ENCODE measurements around the gene MTTP. TPM values are rescaled to one million over a fixed set of nuclear protein-coding genes. Genes with fewer than 3 reads are reported as not detected.

MTTP gene
- total RNA-seq, 2 donors from 2014 or later = 1.5 TPM; not detected in 1

DNA sequence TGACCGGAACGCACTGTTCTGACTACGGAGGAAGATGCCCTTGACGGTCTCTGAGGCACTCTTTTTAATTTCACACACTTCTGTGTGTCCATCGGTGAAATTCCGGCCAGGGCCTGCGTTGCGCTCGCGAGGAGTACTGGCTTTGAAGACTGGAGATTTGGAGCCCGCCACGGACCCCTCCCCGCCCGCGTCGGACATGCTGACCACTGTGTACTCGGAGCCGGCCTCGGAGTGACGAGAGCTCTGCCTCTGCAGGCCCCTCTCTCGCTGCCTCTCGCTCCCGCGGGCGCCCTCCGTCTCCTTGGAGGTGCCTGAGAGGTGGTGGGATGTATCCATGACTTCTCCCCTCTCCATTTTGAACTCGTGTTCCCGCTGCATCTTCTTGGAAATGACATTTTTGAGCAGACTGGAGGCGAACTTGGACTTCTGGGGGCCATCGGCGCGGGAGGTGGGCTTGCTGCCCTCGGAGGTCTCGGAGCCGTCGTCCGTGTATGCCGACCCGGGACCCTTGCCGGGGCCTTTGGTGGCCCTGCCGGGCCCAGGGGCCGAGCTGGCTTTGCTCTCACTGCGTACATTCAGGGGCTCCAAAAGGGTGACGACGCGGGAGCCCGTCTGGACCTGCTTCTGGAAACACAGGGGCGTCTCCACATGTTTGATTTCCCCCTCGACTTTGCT lies 77.3 kb downstream of the MTTP start:
- Histone ChIP-seq H3K36me3 (no peaks in the 10 kb centered on the region), H3K9me3 (no peaks in the 10 kb centered on the region), H3K27ac (no peak overlapping the region), H3K4me3 (no peak overlapping the region), H3K27me3 (replicated peaks; ENCODE audit: insufficient read depth) (no peaks in the 10 kb centered on the region), H3K4me1 (replicated peaks) (no peaks in the 10 kb centered on the region)
- TF ChIP-seq POLR2A (IDR thresholded peaks at IDR 0.05) = no peak
- TF ChIP-seq, protein P1, sequence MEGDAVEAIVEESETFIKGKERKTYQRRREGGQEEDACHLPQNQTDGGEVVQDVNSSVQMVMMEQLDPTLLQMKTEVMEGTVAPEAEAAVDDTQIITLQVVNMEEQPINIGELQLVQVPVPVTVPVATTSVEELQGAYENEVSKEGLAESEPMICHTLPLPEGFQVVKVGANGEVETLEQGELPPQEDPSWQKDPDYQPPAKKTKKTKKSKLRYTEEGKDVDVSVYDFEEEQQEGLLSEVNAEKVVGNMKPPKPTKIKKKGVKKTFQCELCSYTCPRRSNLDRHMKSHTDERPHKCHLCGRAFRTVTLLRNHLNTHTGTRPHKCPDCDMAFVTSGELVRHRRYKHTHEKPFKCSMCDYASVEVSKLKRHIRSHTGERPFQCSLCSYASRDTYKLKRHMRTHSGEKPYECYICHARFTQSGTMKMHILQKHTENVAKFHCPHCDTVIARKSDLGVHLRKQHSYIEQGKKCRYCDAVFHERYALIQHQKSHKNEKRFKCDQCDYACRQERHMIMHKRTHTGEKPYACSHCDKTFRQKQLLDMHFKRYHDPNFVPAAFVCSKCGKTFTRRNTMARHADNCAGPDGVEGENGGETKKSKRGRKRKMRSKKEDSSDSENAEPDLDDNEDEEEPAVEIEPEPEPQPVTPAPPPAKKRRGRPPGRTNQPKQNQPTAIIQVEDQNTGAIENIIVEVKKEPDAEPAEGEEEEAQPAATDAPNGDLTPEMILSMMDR (IDR thresholded peaks at IDR 0.05) = no peak
- no peak for TF ChIP-seq POLR2AphosphoS5 (IDR thresholded peaks at IDR 0.05)
- intact Hi-C loops (cut with DNase I) = loop anchor here (10.0 kb wide), 1 partner anchor 213 kb away; no protein-coding TSS in a partner anchor
- WGBS = 97% methylated on average over 49 of the region's 49 CpGs
- no peak for DNase-seq (ENCODE audit: low spot score)

GRCh38 chr4:99652596-99653436 lies 78.2 kb downstream of the MTTP start:
- H3K4me3 ChIP-seq = no peak overlapping the region
- no peaks in the 10 kb centered on the region for H3K4me1 ChIP-seq (replicated peaks)
- no peak for DNase-seq (ENCODE audit: low spot score)
- TF ChIP-seq POLR2AphosphoS5 (IDR thresholded peaks at IDR 0.05) = no peak
- no peak for TF ChIP-seq POLR2A (IDR thresholded peaks at IDR 0.05)
- TF ChIP-seq, protein P1 (IDR thresholded peaks at IDR 0.05) = no peak
- intact Hi-C loops (cut with DNase I) = loop anchor here (10.0 kb wide), 1 partner anchor 212 kb away; no protein-coding TSS in a partner anchor
- H3K36me3 ChIP-seq = no peaks in the 10 kb centered on the region
- no peaks in the 10 kb centered on the region for H3K9me3 ChIP-seq
- no peaks in the 10 kb centered on the region for H3K27me3 ChIP-seq (replicated peaks; ENCODE audit: insufficient read depth)
- H3K27ac ChIP-seq = no peak overlapping the region
- 96% methylated on average over 43 of the region's 43 CpGs for WGBS

- TF ChIP-seq POLR2AphosphoS5 (IDR thresholded peaks at IDR 0.05) (no peak), POLR2A (IDR thresholded peaks at IDR 0.05) (no peak)
- TF ChIP-seq, protein P1 (IDR thresholded peaks at IDR 0.05) = no peak
- H3K9me3 ChIP-seq = no peaks in the 10 kb centered on the region
- WGBS = 95% methylated on average over 9 of the region's 9 CpGs
- no peak overlapping the region for H3K27ac ChIP-seq
- H3K27me3 ChIP-seq (replicated peaks; ENCODE audit: insufficient read depth) = no peaks in the 10 kb centered on the region
- intact Hi-C loops (cut with DNase I) = loop anchor here (10.0 kb wide), 1 partner anchor 211 kb away; no protein-coding TSS in a partner anchor
- DNase-seq (ENCODE audit: low spot score) = no peak
- no peak overlapping the region for H3K4me3 ChIP-seq
- no peaks in the 10 kb centered on the region for H3K4me1 ChIP-seq (replicated peaks)
- H3K36me3 ChIP-seq = no peaks in the 10 kb centered on the region
Observed at GRCh38 chr4:99653916-99654315, 79.3 kb downstream of the MTTP start.

GRCh38 chr4:99654361-99654761 lies 79.7 kb downstream of the MTTP start:
- no peaks in the 10 kb centered on the region for H3K4me1 ChIP-seq (replicated peaks)
- TF ChIP-seq, protein P1 (IDR thresholded peaks at IDR 0.05) = no peak
- no peak for TF ChIP-seq POLR2A (IDR thresholded peaks at IDR 0.05)
- no peak for TF ChIP-seq POLR2AphosphoS5 (IDR thresholded peaks at IDR 0.05)
- H3K27ac ChIP-seq = no peak overlapping the region
- H3K36me3 ChIP-seq = no peaks in the 10 kb centered on the region
- WGBS = 79% methylated on average over 15 of the region's 15 CpGs
- no peak overlapping the region for H3K4me3 ChIP-seq
- no peaks in the 10 kb centered on the region for H3K27me3 ChIP-seq (replicated peaks; ENCODE audit: insufficient read depth)
- no peak for DNase-seq (ENCODE audit: low spot score)
- intact Hi-C loops (cut with DNase I) = loop anchor here (10.0 kb wide), 1 partner anchor 210 kb away; no protein-coding TSS in a partner anchor
- H3K9me3 ChIP-seq = no peaks in the 10 kb centered on the region
